ENCODE data around the gene PNMT. TPM values are rescaled to one million over a fixed set of nuclear protein-coding genes. Genes with fewer than 3 reads are reported as not detected.

Gene PNMT
- total RNA-seq, 1 donor from 2014 or later, result not detected

Other genes with a start within 250 kb of the PNMT start
- 22.7 and 27.9 TPM in 2 replicates for gene MED1, start 217.2 kb upstream of the PNMT start, total RNA-seq
- 31.0 and 40.9 TPM in 2 replicates for gene CDK12, start 207.0 kb upstream of the PNMT start, total RNA-seq
- not detected in 2 replicates for gene NEUROD2, start 60.5 kb upstream of the PNMT start, total RNA-seq
- not detected in 2 replicates for gene PPP1R1B, start 41.5 kb upstream of the PNMT start, total RNA-seq
- 31.4 and 50.2 TPM in 2 replicates for gene STARD3, start 31.3 kb upstream of the PNMT start, total RNA-seq
- 0.05 and 2.1 TPM in 2 replicates for gene TCAP, start 3.1 kb upstream of the PNMT start, total RNA-seq
- gene PGAP3, start 19.6 kb downstream of the PNMT start, total RNA-seq, result 6.0 and 7.5 TPM in 2 replicates
- gene ERBB2, start 31.6 kb downstream of the PNMT start, total RNA-seq, result 18.5 and 20.1 TPM in 2 replicates
- gene MIEN1, start 62.1 kb downstream of the PNMT start, total RNA-seq, result 49.0 and 51.2 TPM in 2 replicates
- gene GRB7, start 69.5 kb downstream of the PNMT start, total RNA-seq, result not detected in 2 replicates
- not detected in 2 replicates for gene IKZF3, start 195.9 kb downstream of the PNMT start, total RNA-seq
- gene ZPBP2, start 199.7 kb downstream of the PNMT start, total RNA-seq, result not detected in 2 replicates

Data from glomerular endothelial cell (primary cell).